Amygdala (tissue), 56 donors: Measurements from ENCODE around the gene RFC1.

Experiments used
- DNase-seq, 56 donors: peaks; one replicate each; lab custom pipeline; 2025; lab: John Stamatoyannopoulos, UW

RFC1 gene

DNA sequence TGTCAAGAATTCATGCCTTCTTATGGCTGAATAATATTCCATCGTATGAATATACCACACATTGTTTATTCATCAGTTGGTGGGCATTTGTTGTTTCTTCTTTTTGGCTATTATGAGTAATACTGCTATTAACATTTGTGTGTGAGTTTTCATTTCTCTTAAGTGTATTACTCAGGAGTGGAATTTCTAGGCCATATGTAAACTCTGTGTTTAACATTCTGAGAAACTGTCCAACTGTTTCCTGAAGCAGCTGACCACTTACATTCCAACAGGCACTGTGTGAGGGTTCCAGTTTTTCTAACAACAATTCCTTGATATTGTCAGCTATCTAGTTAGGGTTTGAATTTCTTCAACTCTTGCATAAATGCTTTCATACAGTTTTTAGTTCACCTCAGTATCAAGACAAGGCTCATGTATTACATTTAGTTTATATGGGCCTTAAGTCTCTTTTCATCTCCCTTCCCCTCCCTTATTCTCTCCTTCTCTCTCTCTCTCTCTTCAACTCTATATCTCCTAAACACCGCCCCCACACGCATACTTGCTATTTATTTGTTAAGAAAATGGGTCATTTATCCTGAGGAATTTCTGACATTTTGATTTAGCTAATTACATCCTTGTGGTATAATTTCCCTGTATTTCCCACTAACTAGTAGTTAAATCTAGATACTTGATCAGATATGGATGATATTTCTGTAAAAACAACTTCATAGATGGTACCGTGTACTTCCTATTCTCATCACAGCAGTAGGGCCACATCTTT lies 106.4 kb downstream of the RFC1 start:
- DNase-seq: no peak

DNA sequence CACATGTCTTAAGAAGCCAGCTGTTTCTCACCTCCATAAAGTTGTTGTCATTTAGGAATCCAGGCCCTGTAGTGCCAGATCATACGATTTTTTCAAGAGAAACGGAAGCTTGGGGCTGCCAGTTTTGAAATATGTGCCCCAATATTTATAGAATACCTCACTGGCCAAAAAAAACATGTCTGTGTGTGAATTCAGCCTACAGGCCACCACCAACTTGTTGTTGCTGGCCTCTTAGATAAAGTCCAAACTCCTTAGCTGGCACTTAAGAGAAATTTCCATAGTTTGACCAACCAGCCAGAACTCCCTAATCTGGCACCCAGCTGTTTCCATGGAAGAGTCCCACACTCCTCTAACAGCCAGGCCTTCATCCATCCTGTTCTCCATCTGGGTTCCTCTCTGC lies 109.7 kb downstream of the RFC1 start:
- DNase-seq: no peak

DNA sequence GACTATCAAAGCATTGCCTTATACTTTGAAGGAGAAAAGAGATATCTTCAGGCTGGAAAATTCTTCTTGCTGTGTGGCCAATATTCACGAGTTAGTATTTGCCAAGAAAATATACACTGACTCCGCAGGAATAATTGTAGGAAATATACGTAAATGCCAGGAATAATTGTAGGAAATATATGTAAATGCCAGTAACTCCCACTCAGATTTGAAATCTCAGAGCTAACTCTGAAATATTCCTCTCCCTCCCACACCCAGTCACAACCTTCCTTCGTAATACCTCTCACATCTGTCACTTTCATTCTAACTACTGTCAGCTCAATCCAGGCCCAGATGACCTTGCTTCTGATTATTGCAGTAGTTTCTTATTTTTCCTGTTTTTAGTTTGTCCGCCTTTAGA lies 110.3 kb downstream of the RFC1 start:
- no peak for DNase-seq

DNA sequence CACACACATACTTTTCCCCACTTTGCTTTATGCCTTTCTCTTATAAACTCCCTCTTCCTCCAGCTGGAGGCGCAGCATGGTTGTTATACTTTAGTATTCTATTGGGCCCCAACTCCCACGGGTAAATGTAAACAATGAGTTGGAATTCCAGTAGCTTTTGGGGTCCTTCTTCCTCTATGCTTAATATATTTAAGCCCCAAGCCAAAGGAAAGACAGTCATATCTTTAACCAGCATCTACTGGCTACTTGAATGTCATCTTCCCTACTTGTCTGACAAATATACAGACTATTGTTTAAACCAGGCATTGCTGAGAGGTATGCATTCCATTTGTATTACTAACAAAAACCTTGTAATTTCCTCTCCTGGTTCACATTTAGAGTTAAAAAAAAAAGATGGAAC lies 110.9 kb downstream of the RFC1 start:
- no peak for DNase-seq

DNA sequence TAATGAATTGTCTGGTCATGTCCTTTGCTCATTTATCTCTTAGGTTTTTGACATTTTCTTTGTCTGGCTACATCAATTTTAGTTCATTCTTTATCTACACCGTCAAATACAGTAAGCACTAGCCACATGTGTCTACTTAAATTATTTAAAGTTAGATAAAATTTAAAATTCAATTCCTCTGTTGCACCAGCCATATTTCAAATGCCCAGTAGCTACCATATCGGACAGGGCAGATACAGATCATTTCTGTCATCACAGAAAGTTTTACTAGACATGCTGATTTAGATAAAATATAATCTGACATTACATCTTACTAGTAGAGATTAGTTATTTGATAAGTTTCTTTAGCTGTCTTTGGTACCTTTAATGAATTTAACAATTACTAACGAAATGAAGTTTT lies 122.7 kb downstream of the RFC1 start:
- DNase-seq: no peak
